ENCODE measurements around the gene HSPB3. TPM values are rescaled to one million over a fixed set of nuclear protein-coding genes. Genes with fewer than 3 reads are reported as not detected.

HSPB3 gene
- polyA plus RNA-seq, 1 donor (not counting 4 experiments of a cell fraction or from before 2014, with no cell fraction given): 1.8 TPM

- TF ChIP-seq CTCF (optimal IDR thresholded peaks at IDR 0.05 in 1 of 3, IDR thresholded peaks at IDR 0.05 in 1 of 3, conservative IDR thresholded peaks at IDR 0.05 in 1 of 3; ENCODE audit: extremely low read depth in 1 of 3, insufficient read depth in 2 of 3, low read length in 3 of 3): no peak
- TF ChIP-seq EZH2 (IDR thresholded peaks at IDR 0.05; ENCODE audit: low read length): no peak
- Histone ChIP-seq H3K9ac (ENCODE audit: control insufficient read depth, extremely low read depth, insufficient read depth, low read length) (no peak overlapping the region), H3K79me2 (ENCODE audit: control insufficient read depth, insufficient read depth, low read length) (no peaks in the 10 kb centered on the region), H3K9me1 (ENCODE audit: control insufficient read depth, extremely low read depth, insufficient read depth, low read length) (no peaks in the 10 kb centered on the region), H3K27me3 (ENCODE audit: control insufficient read depth, extremely low read depth, insufficient read depth, low read length) (no peaks in the 10 kb centered on the region), H3K4me3 (ENCODE audit: control insufficient read depth in 2 of 3, extremely low read depth in 1 of 3, insufficient read depth in 2 of 3, low read depth in 1 of 3, low read length in 3 of 3) (peak overlapping the region in 2 of 3 experiments; percentile 2), H3K4me1 (ENCODE audit: control insufficient read depth, extremely low read depth, insufficient read depth, low read length) (peaks cover 19% of the 10 kb centered on the region), H3K27ac (ENCODE audit: control insufficient read depth, insufficient read depth, low read length) (peak overlapping the region; percentile 18), H3K4me2 (ENCODE audit: control insufficient read depth, extremely low read depth, insufficient read depth, low read depth, low read length) (peak overlapping the region; percentile 61), H4K20me1 (ENCODE audit: control insufficient read depth, extremely low read depth, insufficient read depth, low read length) (no peaks in the 10 kb centered on the region), H2AFZ (ENCODE audit: control insufficient read depth, low read length) (peak overlapping the region; percentile 67), H3K9me3 (ENCODE audit: control insufficient read depth, low read depth, low read length) (no peaks in the 10 kb centered on the region), H3K36me3 (ENCODE audit: control insufficient read depth in 2 of 2, extremely low read depth in 1 of 2, insufficient read depth in 2 of 2, low read length in 2 of 2) (no peaks in the 10 kb centered on the region)
- DNase-seq (ENCODE audit: low read depth, low spot score): no peak
- dilution Hi-C loops (cut with MboI; ENCODE audit: extremely low pct_ligation_motif_present, low sequenced_read_pairs): no loop called here
- no peak for FAIRE-seq
Observed at GRCh38 chr5:54440456-54440893, 15.0 kb upstream of the HSPB3 start.

- peak overlapping the region; percentile 15 for H3K4me2 ChIP-seq (ENCODE audit: control insufficient read depth, extremely low read depth, insufficient read depth, low read depth, low read length)
- no peak for TF ChIP-seq EZH2 (IDR thresholded peaks at IDR 0.05; ENCODE audit: low read length)
- TF ChIP-seq CTCF (optimal IDR thresholded peaks at IDR 0.05 in 1 of 3, IDR thresholded peaks at IDR 0.05 in 1 of 3, conservative IDR thresholded peaks at IDR 0.05 in 1 of 3; ENCODE audit: extremely low read depth in 1 of 3, insufficient read depth in 2 of 3, low read length in 3 of 3): no peak
- dilution Hi-C loops (cut with MboI; ENCODE audit: extremely low pct_ligation_motif_present, low sequenced_read_pairs): no loop called here
- no peaks in the 10 kb centered on the region for H3K9me3 ChIP-seq (ENCODE audit: control insufficient read depth, low read depth, low read length)
- H3K4me1 ChIP-seq (ENCODE audit: control insufficient read depth, extremely low read depth, insufficient read depth, low read length): peaks cover 19% of the 10 kb centered on the region
- no peaks in the 10 kb centered on the region for H3K27me3 ChIP-seq (ENCODE audit: control insufficient read depth, extremely low read depth, insufficient read depth, low read length)
- no peaks in the 10 kb centered on the region for H3K36me3 ChIP-seq (ENCODE audit: control insufficient read depth in 2 of 2, extremely low read depth in 1 of 2, insufficient read depth in 2 of 2, low read length in 2 of 2)
- no peak for FAIRE-seq
- no peak overlapping the region for H2AFZ ChIP-seq (ENCODE audit: control insufficient read depth, low read length)
- no peak overlapping the region for H3K9ac ChIP-seq (ENCODE audit: control insufficient read depth, extremely low read depth, insufficient read depth, low read length)
- H3K79me2 ChIP-seq (ENCODE audit: control insufficient read depth, insufficient read depth, low read length): no peaks in the 10 kb centered on the region
- DNase-seq (ENCODE audit: low read depth, low spot score): no peak
- no peaks in the 10 kb centered on the region for H4K20me1 ChIP-seq (ENCODE audit: control insufficient read depth, extremely low read depth, insufficient read depth, low read length)
- no peaks in the 10 kb centered on the region for H3K9me1 ChIP-seq (ENCODE audit: control insufficient read depth, extremely low read depth, insufficient read depth, low read length)
- no peak overlapping the region for H3K4me3 ChIP-seq (ENCODE audit: control insufficient read depth in 2 of 3, extremely low read depth in 1 of 3, insufficient read depth in 2 of 3, low read depth in 1 of 3, low read length in 3 of 3)
- H3K27ac ChIP-seq (ENCODE audit: control insufficient read depth, insufficient read depth, low read length): no peak overlapping the region
Observed at GRCh38 chr5:54442271-54442670, 13.2 kb upstream of the HSPB3 start.

All from keratinocyte (primary cell).